Cardiac septum (tissue), 1 donor: ENCODE results near the gene LCN9. TPM values are rescaled to one million over a fixed set of nuclear protein-coding genes. Genes with fewer than 3 reads are reported as not detected.

Experiments used
- DNase-seq: peaks from one replicate; pipeline ENCODE4 v3.0.0-alpha.2; 2020; ENCODE audit warnings: low spot score
- intact Hi-C: fragments of 100-400 bp; cut with DNase I; formaldehyde crosslinking; loops from one replicate; pipeline ENCODE4 v1.14.0; 2022
- total RNA-seq: library from RNA; stranded (reverse); fragmentation: NEBNext Ultra II Directional; extraction: Animal tissue kit (Norgen Biotek cat#: 25700); gene quantifications from one replicate; pipeline ENCODE4 v1.2.1, GENCODE V29; 2021
- donor health status: DM: no; HTN: no; CAD: no.

Gene LCN9
- total RNA-seq, 1 donor from 2014 or later: not detected

GRCh38 chr9:135712613-135713295 is 49.6 kb downstream of the LCN9 start:
- no peak for DNase-seq
- intact Hi-C loops: no loop called here

- intact Hi-C loops: no loop called here
- no peak for DNase-seq
Measured at GRCh38 chr9:135714242-135715055, 51.3 kb downstream of the LCN9 start.

GRCh38 chr9:135715056-135715595 is 52.0 kb downstream of the LCN9 start:
- intact Hi-C loops: no loop called here
- no peak for DNase-seq

GRCh38 chr9:135716045-135716444 is 52.9 kb downstream of the LCN9 start:
- intact Hi-C loops: no loop called here
- no peak for DNase-seq

Other genes starting within 250 kb of the LCN9 start
- 26.3 TPM for gene PPP1R26, start 183.5 kb upstream of the LCN9 start, total RNA-seq
- 37.2 TPM for gene MRPS2, start 162.6 kb upstream of the LCN9 start, total RNA-seq
- not detected for gene LCN1, start 141.9 kb upstream of the LCN9 start, total RNA-seq
- gene OBP2A, start 117.2 kb upstream of the LCN9 start, total RNA-seq: not detected
- not detected for gene PAEP, start 101.6 kb upstream of the LCN9 start, total RNA-seq
- gene GLT6D1, start 23.8 kb upstream of the LCN9 start, total RNA-seq: not detected
- not detected for gene SOHLH1, start 36.2 kb downstream of the LCN9 start, total RNA-seq
- 1.2 TPM for gene KCNT1, start 38.9 kb downstream of the LCN9 start, total RNA-seq
- 25.5 TPM for gene CAMSAP1, start 244.2 kb downstream of the LCN9 start, total RNA-seq